ENCODE data around the gene KIAA1755.
"Not testable (repeated sequence)": the region's sequence is repeated elsewhere in the genome, so short reads cannot be mapped to it uniquely, and the experiment has no call there.

KIAA1755 gene

DNA sequence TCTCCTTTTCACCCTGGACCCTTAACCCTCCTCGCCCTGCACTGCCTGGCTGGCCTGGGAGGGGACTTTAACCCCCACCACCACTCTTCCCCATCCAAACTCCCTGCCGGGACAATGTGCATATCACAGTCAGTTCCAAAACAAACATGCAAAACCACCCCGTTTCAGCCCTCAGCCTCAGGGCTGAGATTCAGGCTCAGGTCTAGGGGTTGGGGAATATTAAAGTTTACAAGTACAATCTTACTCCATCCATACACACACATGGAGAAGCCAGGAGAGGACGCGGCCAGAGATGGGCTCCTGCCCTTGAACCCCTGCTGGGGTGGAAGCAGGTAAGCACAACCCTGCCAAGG is 534 bp downstream of the KIAA1755 start:
- DNase-seq (ENCODE audit: low read depth): no peak

DNA sequence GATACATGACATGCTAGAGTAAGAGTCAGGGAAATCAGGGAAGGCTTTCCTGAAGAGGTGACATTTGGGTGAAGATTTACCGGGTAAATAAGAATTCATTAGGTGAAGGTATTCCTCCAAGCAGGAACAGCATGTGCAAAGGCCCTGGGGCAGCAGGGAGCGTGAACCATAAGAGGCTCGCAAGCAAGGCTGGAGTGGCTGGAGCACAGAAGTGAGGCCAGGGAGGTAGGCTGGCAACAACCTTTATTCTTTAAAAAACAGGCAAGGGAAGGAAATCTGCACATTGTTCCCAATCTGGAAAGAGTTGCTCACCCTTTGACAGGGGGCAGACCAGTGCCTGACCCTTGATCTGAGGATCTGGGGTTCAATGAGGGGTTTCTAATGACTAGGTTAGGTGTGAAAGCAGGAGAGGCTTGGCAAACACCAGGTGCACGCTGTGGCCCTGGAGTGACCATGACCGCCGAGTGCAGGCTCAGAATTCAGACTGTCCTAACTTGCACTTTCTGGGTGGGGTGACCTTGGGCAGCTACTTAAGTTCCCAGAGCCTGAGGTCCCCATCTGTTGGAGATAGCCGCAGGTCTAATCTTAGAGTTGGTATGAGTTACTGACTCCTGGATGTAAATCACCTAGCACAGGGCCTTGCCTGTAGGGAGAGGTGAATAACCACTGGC is 1.9 kb downstream of the KIAA1755 start:
- no peak for DNase-seq (ENCODE audit: low read depth)

DNA sequence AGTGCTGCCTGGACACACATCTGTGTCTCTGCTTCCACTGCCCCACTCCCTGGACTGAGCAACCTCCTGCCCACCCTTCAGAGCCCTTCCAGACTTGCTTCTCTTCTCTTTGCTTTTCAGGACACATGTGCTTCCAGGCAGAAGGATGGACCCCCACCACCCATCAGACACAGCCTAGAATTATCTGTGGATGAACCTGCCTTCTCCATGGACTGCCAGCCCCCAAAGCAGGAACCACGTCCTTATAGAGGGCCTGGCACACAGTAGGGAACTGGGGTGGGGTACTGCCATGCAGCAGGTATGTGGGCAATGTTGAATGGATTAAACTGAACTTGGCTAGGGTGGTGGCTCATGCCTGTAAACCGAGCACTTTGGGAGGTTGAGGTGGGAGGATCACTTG is 3.6 kb downstream of the KIAA1755 start:
- no peak for DNase-seq (ENCODE audit: low read depth)

DNA sequence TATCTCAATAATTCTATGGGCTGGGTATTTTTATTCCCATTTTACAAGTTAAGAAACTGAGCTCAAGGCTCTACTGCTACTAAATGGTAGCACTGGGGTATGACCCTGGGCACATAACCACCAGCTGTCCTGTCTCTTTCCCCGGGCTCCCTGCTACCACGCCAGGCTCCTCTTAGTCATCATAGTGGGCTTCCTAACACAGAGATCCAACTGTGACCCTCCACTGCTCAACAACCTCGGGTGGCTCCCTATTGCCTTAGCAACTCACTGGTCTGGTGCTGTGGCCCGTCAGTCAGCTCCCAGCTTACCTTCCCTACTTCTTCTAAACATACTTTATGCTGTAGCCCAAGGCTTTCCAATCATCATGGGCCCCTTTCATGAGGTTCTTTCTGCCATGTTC is 4.5 kb downstream of the KIAA1755 start:
- DNase-seq (ENCODE audit: low read depth): no peak

DNA sequence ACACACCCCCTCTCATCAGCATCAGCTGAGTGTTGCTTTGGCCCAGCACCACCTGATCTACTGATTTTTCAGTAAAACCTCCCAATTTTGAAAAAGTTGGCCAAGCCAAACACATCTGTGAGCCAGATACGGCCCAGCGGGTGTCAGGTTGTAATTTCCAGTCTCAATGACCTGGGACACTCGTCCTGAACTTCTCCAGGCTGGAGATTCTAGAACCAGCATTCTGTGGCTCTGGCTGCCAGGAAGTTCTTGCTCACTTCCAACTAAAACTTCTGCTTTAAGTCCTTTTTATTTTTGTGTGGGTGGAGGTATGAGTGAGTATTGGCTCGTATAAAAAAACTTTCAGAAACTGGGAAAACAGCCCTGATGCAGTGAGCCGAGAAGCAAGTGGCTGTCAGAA is 5.1 kb downstream of the KIAA1755 start:
- no peak for DNase-seq (ENCODE audit: low read depth)

DNA sequence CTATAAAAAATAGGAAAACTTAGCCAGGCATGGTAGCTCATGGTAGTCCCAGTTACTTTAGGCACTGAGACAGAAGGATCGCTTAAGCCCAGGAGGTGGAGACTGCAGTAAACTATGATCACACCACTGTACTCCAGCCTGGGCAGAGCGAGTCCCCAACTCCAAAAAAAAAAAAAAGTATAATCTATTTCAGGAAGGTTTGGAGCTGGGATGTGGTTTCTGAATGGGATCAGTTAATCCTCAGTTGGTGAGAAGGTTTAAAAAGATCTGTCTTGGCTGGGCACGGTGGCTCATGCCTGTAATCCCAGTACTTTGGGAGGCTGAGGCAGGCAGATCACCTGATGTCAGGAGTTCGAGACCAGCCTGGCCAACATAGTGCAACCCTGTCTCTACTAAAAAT is 5.9 kb downstream of the KIAA1755 start:
- not testable (repeated sequence) for DNase-seq (ENCODE audit: low read depth)

DNA sequence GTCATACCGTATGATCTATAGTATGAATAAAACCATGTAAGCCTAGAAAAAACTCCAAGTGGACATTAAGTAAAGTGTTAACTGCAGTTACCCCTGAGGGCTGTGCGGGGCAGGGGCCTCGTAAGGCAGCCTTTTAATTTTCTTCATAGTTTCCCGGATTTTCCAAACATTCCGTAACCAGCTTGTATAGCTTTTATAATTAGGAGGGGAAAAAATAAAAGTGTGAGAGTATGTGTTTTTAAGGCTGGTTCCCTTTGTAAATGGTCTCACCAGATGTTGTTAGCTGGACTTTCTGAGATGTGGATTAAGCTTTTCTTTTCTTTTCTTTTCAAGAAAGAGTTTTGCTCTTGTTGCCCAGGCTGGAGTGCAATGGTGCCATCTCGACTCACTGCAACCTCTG is 7.0 kb downstream of the KIAA1755 start:
- no peak for DNase-seq (ENCODE audit: low read depth)

DNA sequence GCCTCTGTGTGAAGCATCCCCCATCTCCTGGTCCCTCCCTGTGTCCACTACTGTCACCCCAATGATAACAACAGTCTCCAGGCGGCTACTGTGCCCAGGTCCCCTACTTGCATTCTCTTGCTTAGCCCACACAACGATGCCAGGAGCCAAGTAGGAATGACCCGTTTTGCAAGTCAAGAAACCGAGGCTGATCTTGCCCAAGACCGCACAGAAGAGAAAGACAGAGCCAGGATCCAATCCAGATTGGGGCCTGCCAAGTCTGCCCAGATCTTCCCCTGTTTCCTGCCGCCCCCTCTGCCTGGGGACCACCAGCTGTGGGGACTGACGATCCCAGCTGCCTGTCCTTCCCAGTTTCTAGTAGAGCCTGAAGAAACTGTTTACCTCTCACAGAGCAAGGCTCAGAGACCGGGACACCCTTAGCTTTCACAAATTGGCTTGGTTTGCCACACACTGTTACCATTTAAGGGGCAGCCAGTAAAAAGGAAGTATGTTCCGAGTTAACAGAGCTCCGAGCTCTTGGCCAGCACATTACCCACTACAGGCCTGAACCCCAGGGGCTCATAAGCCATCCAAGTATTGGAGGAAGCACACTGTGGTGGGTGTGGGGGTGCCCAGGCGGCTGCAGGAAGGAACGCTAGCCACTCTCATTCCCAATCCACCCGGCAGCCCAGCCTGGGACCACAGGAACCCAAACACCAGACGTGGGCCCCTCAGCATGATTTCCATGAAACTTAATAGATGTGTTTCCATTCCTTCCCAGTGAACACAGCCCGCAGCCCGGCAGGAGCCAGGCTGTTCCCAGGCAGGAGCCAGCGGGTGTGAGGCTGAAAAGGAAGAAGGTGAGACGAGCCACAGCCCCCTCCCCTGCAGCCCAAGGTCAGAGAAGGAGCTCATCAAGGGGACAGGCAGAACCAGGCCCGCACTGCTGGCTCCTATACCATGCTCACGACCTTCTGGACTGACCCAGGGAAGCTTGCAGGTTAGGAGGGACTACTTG is 7.9 kb downstream of the KIAA1755 start:
- DNase-seq (ENCODE audit: low read depth): no peak

DNA sequence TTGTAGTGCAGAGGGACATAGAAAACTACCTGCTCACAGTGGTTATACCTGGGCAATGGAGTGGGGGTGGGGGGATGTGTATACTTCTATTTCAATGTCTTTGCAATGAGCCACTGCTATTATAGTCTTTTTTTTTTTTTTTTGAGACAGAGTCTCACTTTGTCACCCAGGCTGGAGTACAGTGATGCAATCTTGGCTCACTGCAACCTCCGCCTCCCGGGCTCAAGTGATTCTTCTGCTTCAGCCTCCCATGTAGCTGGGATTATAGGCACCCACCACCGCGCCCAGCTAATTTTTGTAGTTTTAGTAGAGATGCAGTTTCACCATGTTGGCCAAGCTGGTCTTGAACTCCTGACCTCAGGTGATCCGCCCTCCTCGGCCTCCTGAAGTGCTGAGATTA is 9.1 kb downstream of the KIAA1755 start:
- DNase-seq (ENCODE audit: low read depth): not testable (repeated sequence)

DNA sequence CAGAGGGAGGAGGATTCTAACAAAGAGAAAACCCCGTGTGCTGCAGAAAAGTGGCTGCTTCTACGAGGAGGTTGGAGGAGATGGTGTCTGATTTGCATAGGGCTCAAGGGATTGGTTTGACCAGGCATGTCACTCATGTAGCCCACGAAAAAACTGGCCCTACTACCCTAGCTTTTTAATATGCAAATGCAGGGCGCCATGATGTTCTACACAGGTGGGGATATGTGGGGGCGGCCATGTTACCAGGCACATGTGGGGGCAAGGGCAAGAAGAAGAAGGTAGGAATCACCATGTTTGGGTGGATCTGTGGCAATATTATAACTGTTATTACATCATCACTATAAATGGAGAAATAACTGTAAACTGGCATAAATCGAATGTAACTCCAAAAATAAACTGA is 9.9 kb downstream of the KIAA1755 start:
- no peak for DNase-seq (ENCODE audit: low read depth)

DNA sequence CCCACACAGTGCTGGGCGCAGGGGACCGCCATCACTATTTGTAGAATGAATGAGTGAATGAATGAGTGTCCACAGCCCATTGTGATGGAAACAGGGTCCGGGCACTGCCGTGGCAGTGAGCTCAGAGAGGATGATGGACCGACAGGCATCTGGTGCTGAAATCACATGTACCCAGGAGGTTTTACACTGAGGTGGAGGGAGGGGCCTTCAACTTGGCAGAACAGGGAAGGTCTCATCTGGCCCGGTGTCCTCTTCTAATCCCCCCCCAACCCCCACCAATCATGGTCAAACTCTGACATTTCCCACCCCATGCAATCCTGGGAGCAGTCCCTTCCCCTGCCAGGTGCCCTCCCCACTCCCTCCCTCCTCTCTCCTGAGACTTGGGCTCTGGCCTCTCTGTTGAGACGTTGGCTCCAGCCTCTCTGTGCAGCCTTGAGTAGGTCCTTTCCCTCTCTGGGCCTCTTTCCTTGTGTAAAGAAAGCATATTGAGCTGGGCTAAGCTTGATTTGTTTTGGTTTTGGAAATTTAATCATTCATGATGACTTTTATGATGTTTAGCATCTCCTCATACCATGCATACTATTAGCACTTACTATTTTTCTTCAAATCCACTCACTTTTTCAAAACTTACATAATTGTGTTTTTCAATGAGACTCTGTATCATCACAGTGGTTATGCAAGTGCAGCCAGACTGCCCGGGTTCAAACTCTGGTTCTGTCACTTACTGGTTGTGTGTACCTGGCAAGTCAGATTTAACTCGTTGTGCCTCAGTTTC is 10.8 kb downstream of the KIAA1755 start:
- DNase-seq (ENCODE audit: low read depth): no peak

DNA sequence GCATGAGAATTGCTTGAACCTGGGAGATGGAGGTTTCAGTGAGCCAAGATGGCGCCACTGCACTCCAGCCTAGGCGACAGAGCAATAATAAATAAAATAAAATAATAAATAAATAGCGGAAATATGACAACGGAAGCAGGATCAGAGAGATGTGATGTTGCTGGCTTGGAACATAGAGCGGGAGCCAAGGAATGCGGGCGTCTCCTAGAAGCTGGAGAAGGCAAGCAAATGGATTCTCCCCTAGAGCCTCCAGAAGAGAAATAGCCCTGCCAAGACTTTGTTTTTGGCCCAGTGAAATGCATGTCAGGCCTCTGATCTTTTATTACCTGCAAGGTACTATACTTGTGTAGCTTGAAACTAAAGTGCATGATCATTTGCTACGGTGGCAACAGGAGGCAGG is 12.4 kb downstream of the KIAA1755 start:
- DNase-seq (ENCODE audit: low read depth): no peak

DNA sequence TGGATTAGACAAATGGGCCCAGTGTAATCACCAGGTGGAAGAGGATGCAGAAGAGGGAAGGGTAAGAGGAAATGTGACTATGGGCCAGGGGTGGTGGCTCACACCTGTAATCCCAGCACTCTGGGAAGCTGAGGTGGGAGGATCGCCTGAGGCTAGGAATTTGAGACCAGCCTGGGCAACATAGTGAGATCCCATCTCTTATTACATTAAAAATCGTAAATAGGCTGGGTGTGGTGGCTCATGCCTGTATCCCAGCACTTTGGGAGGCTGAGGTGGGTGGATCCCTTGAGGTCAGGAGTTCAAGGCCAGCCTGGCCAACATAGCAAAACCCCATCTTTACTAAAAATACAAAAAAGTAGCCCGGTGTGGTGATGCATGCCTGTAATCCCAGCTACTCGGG is 12.8 kb downstream of the KIAA1755 start:
- DNase-seq (ENCODE audit: low read depth): not testable (repeated sequence)

DNA sequence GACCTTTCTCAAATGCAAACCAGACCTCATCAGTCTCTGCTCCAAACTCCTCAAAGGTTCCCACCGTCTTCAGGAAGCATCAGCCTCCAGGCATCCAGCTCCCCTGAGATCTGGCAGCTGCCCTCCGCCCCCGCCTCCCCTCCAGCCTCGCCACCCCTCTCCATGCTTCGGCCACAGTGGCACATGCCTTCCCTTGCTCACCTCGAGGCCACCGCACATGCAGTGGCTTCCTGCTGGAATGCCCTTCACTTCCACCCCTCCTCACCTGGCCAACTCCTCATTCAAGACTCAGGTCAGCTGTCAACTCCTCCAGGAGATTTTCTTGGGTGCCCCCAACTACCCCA is 13.4 kb downstream of the KIAA1755 start:
- DNase-seq (ENCODE audit: low read depth): no peak

DNA sequence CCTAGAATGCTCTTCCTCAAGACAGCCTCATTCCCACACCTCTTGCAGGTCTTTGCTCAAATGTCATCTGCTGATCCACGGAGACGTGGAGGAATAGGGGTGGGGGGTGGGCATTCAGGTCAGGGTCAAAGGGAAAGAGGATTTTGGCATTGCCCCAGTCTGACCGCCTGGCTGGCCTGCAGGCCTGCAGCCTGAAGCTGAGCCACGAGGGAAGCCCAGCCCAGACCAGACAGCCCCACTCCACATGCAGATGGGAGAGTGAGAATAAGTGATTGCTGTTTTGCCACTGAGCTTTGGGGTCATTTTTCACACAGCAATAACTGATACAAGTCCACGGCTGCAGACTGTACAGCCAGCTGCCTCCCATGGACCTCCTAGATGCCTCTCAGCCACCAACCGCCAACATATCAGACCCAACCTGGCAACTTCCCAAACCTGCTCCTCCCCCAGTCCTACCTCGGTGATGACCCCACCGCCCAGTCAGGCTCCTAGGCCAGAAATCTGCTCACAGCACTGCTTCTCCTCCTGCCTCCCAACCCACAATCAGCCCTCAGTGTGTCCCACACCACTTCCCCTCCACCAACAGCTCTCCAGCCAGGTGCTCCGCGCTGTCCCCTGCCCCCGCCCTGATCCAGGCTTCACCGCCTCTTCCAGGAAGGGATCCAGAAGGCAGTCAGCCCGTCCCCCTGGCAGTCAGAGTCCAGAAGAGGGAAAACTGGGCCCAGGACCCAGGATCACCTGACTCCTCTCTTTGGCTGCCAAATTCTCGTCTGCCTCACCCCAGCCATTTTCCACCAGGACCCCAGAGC is 14.0 kb downstream of the KIAA1755 start:
- DNase-seq (ENCODE audit: low read depth): no peak

DNA sequence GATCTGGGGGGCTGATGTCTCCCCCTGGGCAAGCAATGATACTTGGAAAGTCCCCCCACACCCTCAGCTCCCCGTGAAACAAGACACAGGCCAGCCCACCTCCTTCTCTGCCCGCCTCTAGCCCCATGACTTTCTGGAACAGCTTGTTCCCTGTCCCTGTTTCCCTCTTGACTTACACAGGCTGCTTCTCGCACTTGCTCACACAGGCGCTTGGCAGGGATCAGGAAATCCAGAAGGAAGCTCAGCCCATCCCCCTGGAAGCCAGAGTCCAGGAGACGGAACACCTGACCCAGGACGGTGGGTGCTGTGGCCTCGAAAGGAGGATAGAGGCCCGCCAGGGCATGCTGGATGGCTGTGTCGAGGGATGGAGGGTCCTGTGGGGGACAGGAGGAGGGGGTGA is 14.8 kb downstream of the KIAA1755 start:
- DNase-seq (ENCODE audit: low read depth): no peak

DNA sequence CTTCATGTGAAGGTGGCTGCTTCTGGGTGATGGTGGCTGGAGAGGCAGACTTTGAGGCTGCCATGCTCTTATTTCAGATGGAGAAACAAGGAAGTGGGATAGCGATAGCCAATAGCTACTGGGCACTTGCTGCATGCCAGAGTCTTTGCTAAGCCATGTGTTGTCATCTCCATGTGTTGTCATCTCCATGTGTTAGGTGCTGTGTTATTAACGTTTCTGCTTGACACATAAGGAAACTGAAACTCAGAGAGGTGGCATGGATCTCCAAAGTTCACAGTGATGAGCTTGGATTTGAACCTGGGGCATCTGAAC is 16.9 kb downstream of the KIAA1755 start:
- no peak for DNase-seq (ENCODE audit: low read depth)

DNA sequence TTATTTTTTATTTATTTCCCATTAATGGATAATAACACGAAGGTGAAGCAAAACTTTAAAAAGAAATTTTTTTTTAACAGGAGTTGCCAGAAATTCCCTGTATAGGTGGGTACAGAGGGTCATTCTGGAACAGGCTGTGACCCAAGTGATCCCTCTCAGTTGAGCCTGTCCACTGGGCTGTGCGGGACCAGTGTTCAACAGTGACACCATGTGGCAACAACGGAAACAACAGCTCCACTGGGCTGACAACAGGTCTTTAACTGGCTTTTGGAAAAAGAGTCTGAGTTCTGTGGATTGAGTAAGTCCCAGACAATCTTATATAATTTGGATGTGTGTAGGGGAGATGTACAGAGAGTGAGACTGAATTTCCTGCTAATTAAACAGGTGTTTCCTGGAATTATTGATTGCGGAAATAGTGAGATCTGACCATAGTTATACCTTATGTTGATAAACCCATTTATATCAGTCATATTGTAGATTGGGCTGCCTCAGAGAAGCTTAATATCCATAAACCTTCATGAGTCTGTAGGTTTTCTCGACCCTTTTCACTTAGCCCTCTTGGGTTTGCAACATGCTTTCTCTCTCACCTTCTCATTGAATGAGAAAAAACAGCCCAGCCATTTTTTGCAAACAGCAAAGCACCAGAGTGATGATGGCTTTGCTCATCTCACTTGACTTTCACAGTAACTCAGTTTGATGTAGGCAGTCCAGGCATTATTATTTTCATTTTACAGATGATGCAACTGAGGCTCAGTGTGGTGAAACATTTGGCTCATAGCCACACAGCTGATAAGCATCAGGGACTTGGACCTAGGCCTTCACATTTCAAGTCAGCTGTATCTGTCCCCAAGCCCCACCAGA is 17.5 kb downstream of the KIAA1755 start:
- DNase-seq (ENCODE audit: low read depth): no peak

DNA sequence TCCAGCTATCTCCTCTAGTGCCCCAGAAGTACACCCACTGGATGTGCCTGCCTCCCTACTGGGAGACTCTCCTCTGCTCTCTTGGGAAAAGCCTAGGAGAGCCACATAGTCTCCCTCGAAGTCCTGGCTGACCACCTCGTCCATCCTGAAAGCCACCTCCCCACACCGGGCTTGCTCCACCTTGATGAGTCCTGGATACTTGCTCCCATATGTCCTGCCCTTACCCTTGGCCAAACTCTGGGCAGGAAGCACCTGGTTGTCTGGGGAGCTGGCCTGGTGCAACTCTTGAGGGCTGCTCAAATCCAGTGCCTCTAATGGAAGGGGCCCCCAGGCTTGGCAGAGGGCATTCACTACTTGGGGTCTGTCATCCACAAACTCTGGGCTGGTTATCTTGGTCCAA is 19.3 kb downstream of the KIAA1755 start:
- DNase-seq (ENCODE audit: low read depth): no peak

DNA sequence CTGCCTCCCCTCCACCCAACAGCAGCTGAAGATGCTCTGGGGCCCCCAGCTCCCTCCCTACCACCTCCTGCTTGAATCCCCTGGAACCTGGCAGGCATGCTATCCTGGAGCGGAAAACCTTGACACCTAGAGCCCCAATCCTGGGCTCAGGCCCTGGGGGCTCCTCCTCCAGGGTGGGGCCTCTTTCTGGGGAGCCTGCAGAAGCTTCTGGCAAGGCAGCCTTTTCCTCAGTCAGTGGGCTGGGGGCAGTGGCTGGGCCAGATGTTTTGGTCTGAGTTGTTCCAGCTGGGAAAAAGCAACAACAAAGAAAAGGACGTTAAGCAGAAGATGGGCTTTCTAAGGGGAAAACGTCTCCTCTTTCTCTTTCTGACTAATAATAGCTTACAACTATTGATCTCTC is 21.1 kb downstream of the KIAA1755 start:
- no peak for DNase-seq (ENCODE audit: low read depth)

DNA sequence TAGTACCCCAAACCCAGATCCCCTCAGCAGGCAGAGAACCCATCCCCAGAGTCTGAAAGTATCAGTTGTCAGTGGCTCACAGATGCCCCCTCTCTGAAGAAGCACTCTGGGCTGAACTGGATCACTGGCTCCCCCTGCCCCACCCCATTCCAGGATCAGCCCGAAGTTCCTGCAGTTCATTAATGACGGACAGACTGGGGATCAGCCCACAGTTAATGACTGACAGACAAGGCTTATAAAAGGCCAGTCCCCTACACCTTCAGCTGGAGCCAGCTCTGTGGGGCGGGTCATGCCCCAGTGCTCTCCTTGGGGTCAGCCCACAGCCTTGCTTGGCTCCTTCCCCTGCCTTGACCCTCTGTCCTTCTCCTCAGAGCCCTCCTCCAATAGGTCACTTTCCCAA is 21.7 kb downstream of the KIAA1755 start:
- DNase-seq (ENCODE audit: low read depth): no peak
